A673 (cell line): ENCODE results near the gene FRMD1. TPM values are rescaled to one million over a fixed set of nuclear protein-coding genes. Genes with fewer than 3 reads are reported as not detected.

Experiments used
- BruUV-seq: library from RNA; stranded (reverse); fragments of 400-500 nt; replicated peaks from 2 replicates; lab custom pipeline; 2021; lab: Mats Ljungman, UMichigan
- CTCF ChIA-PET: fragments of 300-600 bp; sonication (Branson Sonifier 250); formaldehyde crosslinking; loops from one replicate; lab custom pipeline; 2022; ENCODE audit warnings: antibody characterized with exemption; lab: Charles Lee
- POLR2A ChIA-PET: fragments of 300-600 bp; sonication (Branson Sonifier 250); formaldehyde crosslinking; loops from one replicate; lab custom pipeline; 2022; ENCODE audit warnings: antibody characterized with exemption; ENCODE audit not compliant: low non-redundant PET; lab: Charles Lee
- DNase-seq: peaks from one replicate; pipeline ENCODE4 v3.0.0-alpha.2; 2015; ENCODE audit warnings: low spot score
- H3K27ac ChIP-seq: fragments of 200-600 bp; sonication (generic); 2 replicates; pipeline ENCODE4 v1.5.1; 2016; ENCODE audit warnings: mixed run types, low read depth, mild to moderate bottlenecking, mixed read lengths, antibody characterized with exemption, low read length; ENCODE audit not compliant: poor library complexity, severe bottlenecking
- H3K27me3 ChIP-seq: fragments of 200-600 bp; sonication (generic); replicated peaks from 2 replicates; pipeline ENCODE4 v1.6.1; 2017; ENCODE audit warnings: mixed run types, low read depth, mild to moderate bottlenecking, mixed read lengths, antibody characterized with exemption, low read length; ENCODE audit not compliant: insufficient read depth, poor library complexity
- H3K36me3 ChIP-seq: fragments of 200-600 bp; sonication (generic); 2 replicates; pipeline ENCODE4 v1.6.1; 2016; ENCODE audit warnings: mixed run types, mild to moderate bottlenecking, mixed read lengths, antibody characterized with exemption, low read length; ENCODE audit not compliant: insufficient read depth, poor library complexity, severe bottlenecking
- H3K4me1 ChIP-seq: fragments of 200-600 bp; sonication (generic); 2 replicates; pipeline ENCODE4 v1.6.1; 2017; ENCODE audit warnings: mixed run types, mild to moderate bottlenecking, mixed read lengths, antibody characterized with exemption, low read length; ENCODE audit not compliant: insufficient read depth, poor library complexity, severe bottlenecking
- H3K4me3 ChIP-seq: fragments of 200-600 bp; sonication (generic); 2 replicates; pipeline ENCODE4 v1.5.1; 2016; ENCODE audit warnings: low read depth, mixed run types, mild to moderate bottlenecking, mixed read lengths, low read length; ENCODE audit not compliant: poor library complexity, severe bottlenecking
- H3K9me3 ChIP-seq: fragments of 200-600 bp; sonication (generic); 2 replicates; pipeline ENCODE4 v1.6.1; 2016; ENCODE audit warnings: mixed run types, low read depth, mild to moderate bottlenecking, mixed read lengths, antibody characterized with exemption, low read length; ENCODE audit not compliant: poor library complexity, severe bottlenecking
- EZH2 ChIP-seq: fragments of 200-600 bp; sonication (generic); IDR thresholded peaks from 2 replicates; pipeline ENCODE4 v1.6.1; 2017; ENCODE audit warnings: borderline replicate concordance, low read depth, mild to moderate bottlenecking, mixed read lengths, antibody characterized with exemption, low read length; ENCODE audit not compliant: poor library complexity, severe bottlenecking
- intact Hi-C: fragments of 100-400 bp; cut with micrococcal nuclease; formaldehyde crosslinking; loops from one replicate; pipeline ENCODE4 v1.10.0; 2022; ENCODE audit not compliant: unreplicated experiment
- total RNA-seq: library from RNA; stranded (reverse); gene quantifications from 2 replicates; pipeline ENCODE4 v1.2.3, GENCODE V29; 2021
- TF ChIP-seq, protein P1 (sequence below): fragments of 300-800, 200-600 bp; sonication (generic); conservative IDR thresholded peaks from 2 replicates; pipeline ENCODE4 v1.5.1; 2017; ENCODE audit warnings: low read depth, mild to moderate bottlenecking, antibody characterized with exemption, low read length, moderate library complexity, mixed read lengths

The FRMD1 gene
- total RNA-seq, 1 experiment from 2014 or later: not detected

DNA sequence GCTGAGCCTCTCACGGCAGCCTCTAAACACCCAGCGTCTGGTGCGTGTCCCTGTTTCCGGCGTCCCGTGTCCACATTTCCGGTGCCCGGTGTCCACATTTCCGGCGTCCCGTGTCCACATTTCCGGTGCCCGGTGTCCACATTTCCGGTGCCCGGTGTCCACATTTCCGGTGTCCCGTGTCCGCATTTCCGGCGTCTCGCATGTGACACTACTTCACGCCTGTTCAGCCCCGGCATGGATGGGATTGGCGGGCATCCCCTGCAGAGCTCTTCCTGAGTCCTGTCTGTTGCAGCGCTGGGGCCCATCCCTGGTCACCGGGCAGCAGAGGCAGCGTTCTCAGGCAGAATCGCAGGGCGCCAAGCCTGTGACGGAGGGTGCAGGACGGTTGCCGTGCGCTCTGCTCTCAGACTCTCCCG lies 3.2 kb downstream of the FRMD1 start:
- H3K9me3 ChIP-seq: no peaks in the 10 kb centered on the region
- POLR2A ChIA-PET: no interaction called here
- no peaks in the 10 kb centered on the region for H3K36me3 ChIP-seq
- no peak overlapping the region for H3K4me3 ChIP-seq
- TF ChIP-seq, protein P1, sequence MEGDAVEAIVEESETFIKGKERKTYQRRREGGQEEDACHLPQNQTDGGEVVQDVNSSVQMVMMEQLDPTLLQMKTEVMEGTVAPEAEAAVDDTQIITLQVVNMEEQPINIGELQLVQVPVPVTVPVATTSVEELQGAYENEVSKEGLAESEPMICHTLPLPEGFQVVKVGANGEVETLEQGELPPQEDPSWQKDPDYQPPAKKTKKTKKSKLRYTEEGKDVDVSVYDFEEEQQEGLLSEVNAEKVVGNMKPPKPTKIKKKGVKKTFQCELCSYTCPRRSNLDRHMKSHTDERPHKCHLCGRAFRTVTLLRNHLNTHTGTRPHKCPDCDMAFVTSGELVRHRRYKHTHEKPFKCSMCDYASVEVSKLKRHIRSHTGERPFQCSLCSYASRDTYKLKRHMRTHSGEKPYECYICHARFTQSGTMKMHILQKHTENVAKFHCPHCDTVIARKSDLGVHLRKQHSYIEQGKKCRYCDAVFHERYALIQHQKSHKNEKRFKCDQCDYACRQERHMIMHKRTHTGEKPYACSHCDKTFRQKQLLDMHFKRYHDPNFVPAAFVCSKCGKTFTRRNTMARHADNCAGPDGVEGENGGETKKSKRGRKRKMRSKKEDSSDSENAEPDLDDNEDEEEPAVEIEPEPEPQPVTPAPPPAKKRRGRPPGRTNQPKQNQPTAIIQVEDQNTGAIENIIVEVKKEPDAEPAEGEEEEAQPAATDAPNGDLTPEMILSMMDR: no peak
- no peak for TF ChIP-seq EZH2
- no peaks in the 10 kb centered on the region for H3K4me1 ChIP-seq
- CTCF ChIA-PET: no interaction called here
- H3K27ac ChIP-seq: no peak overlapping the region
- intact Hi-C loops: no loop called here
- no peaks in the 10 kb centered on the region for H3K27me3 ChIP-seq
- no peak for DNase-seq
- BruUV-seq: no TSS peak

DNA sequence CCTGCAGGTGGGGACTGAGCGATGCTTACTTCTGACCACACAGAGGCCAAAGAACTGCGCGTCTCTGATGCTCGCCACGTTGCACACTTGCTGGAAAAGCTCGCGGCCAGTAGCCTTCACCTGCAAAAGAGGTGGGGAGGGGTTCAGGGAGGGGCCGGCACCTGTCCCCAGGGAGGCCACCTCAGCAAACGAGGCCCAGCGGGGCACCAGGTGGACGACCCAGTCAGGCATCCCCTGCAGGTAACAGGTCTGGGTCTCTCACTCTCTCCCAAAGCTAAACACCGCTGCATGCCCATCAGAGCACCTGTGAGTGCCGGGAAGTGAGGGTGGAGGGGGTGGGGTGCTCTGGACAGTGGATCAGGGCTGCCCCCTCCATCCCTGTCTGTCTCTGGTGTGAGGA lies 3.8 kb downstream of the FRMD1 start:
- no peaks in the 10 kb centered on the region for H3K4me1 ChIP-seq
- H3K4me3 ChIP-seq: no peak overlapping the region
- TF ChIP-seq, protein P1: no peak
- TF ChIP-seq EZH2: no peak
- no peaks in the 10 kb centered on the region for H3K9me3 ChIP-seq
- no peak overlapping the region for H3K27ac ChIP-seq
- no TSS peak for BruUV-seq
- ChIA-PET POLR2A (no interaction called here), CTCF (no interaction called here)
- no peak for DNase-seq
- H3K36me3 ChIP-seq: no peaks in the 10 kb centered on the region
- no peaks in the 10 kb centered on the region for H3K27me3 ChIP-seq
- intact Hi-C loops: no loop called here

DNA sequence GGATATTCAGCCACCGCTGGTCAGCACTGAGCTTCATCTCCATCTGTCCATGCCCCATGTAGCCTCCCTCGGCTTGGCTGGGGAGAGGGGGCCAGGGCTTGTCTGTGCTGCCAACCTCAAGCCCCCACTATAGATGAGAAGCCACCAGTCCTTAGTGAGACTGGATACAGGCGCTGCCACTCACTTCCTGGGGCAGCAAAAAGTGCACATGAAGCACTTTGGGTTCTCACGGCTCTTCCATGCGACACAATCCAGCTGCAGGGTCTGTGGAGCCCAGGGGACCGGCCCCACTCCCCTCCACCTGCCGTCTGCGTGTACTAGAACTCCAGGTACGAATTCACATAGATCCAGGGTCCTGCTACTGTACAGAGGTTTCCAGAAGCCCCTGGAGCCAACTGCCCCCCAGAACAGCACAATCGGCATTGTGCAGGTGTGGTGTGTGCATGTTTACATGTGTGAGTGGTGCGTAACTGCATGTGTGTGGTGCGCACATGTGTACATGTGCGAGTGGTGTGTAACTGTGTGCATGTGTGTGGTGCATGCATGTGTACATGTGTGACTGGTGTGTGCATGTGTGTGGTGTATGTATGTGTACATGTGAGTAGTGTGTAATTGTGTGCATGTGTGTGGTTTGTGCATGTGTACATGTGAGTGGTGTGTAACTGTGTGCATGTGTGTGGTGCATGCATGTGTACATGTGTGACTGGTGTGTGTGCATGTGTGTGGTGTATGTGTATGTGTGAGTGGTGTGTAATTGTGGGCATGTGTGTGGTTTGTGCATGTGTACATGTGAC lies 4.9 kb downstream of the FRMD1 start:
- Histone ChIP-seq H3K27ac (no peak overlapping the region), H3K4me1 (no peaks in the 10 kb centered on the region), H3K36me3 (no peaks in the 10 kb centered on the region), H3K9me3 (no peaks in the 10 kb centered on the region), H3K27me3 (no peaks in the 10 kb centered on the region), H3K4me3 (no peak overlapping the region)
- POLR2A ChIA-PET: no interaction called here
- BruUV-seq: no TSS peak
- CTCF ChIA-PET: no interaction called here
- TF ChIP-seq EZH2: no peak
- TF ChIP-seq, protein P1: no peak
- intact Hi-C loops: no loop called here
- no peak for DNase-seq
